Activated CD8-positive, alpha-beta memory T cell treated with anti-CD3 and anti-CD28 coated beads, Interleukin-2, amount 50 U/mL, for 24 hours (primary cell): ENCODE measurements around the gene FBXW11.
A peak's percentile ranks its signal among the peaks of the same experiment; 100 is the strongest.
"Not testable (repeated sequence)": the region's sequence is repeated elsewhere in the genome, so short reads cannot be mapped to it uniquely, and the experiment has no call there.

Experiments used
- DNase-seq: peaks from one replicate; pipeline ENCODE4 v3.0.0-alpha.2; 2020; ENCODE audit errors: extremely low read depth

The FBXW11 gene

DNA sequence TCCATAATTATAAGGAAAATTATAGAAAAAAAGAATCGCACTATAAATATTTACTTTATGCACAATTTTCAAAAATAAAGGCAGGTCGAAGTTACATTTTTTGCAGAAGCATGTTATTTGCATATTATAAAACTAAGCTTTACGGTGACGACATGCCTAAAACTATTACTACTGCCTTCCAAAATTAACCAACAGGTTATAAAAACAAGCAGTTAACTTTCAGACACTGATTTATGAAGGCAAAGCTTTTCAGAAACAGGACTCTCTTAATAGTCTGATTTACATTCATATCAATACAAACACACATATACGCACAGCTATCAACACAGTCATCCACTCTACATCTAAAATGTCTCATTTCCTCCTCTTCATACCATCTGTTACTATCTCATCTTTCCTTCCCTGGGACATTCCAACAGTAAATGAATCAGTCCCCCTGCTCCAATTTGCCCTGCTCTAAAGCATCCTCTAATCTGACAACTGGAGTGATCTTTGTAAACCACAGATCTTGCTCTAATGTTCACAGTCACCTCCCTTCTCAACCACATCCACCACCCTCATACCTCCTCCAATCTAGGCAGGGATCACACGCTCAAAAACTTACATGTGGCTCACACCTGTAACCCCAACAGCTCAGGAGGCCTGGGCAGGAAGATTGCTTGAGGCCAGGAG lies 21.6 kb downstream of the FBXW11 start:
- DNase-seq, result no peak

DNA sequence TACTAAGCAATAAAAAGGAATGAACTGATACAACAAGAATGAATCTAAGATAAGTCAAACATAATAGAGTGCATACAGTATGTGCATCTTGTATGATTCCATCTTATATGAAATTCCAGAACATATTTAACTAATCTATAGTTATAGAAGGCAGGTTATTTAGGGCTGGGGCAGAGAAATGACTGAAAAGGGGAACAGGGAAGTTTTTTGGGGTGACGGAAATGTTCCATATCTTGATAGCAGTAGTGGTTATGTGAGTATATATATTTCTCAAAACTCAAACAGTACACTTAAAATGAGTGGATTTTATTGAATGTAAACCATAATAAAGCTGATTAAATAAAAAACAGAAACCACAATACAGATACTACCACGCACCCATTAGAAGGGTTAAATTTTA lies 24.6 kb downstream of the FBXW11 start:
- DNase-seq, result no peak

GRCh38 chr5:171980792-171981191 lies 25.6 kb downstream of the FBXW11 start:
- DNase-seq, result no peak

GRCh38 chr5:171979606-171980005 lies 26.8 kb downstream of the FBXW11 start:
- DNase-seq, result no peak

DNA sequence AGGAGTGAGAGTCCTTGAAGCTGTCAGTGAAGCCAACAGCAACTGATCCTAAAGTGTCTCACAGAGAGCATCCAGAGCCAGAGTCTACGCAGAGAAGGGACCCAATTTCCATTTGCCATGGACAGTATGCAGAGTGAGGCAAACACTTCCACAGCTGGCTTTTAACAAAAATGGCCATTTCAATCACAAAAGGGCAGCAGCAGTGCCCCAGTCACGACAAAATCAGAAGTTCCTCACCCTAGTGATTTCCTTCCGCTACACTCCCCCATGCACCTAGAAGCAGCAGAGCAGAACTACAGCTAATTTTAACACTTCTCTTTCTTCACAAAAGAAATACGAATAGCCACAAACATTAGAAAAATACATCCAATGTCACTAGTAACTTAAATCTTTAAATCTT lies 27.9 kb downstream of the FBXW11 start:
- no peak for DNase-seq

- no peak for DNase-seq
Observed at GRCh38 chr5:171978016-171978415, 28.4 kb downstream of the FBXW11 start.

- not testable (repeated sequence) for DNase-seq
Observed at GRCh38 chr5:171977244-171977950, 29.0 kb downstream of the FBXW11 start.

DNA sequence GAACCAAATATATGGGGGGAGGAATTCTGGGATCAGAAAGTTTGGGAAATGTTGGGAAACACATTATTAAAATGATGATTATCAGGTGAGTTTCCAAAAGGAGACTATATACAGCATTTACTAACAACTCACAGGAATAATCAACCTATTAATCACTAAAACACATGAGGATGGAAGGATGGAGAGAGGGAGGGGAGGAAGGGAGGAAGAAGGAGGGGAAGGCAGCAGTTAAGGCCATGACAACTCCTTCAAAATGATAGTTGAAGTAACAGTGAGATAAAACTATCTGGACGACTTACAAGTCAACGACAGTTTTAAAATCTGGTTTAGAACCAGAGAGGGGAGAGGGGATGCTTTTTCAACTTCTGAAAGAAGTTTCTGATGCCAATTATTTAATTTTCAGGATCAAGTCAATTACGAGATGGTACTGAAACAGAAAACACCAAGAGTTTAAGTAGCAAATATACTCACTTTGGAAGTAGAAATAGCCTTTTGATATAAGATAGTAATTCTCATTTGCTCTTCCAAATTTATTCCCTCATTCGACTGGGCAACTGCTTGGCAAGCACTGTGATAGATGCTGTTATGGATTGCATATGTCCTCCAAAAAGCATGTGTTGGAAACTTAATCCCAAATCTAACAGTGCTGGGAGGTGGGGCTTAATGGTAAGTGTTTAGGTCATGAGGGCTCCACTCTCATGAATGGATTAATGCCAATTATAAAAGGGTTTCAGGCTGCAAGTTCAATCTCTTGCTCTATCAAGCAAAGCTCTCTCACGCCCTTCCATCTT lies 30.4 kb downstream of the FBXW11 start:
- no peak for DNase-seq

- no peak for DNase-seq
Observed at GRCh38 chr5:171975262-171975876, 31.1 kb downstream of the FBXW11 start.

GRCh38 chr5:171970826-171971225 lies 35.6 kb downstream of the FBXW11 start:
- no peak for DNase-seq

GRCh38 chr5:171969288-171969880 lies 37.1 kb downstream of the FBXW11 start:
- no peak for DNase-seq

GRCh38 chr5:171968531-171968930 lies 37.9 kb downstream of the FBXW11 start:
- DNase-seq, result no peak

- DNase-seq, result no peak
Observed at GRCh38 chr5:171966964-171967363, 39.5 kb downstream of the FBXW11 start.

GRCh38 chr5:171966270-171966669 lies 40.2 kb downstream of the FBXW11 start:
- no peak for DNase-seq

- DNase-seq, result no peak
Observed at GRCh38 chr5:171965745-171966144, 40.7 kb downstream of the FBXW11 start.

DNA sequence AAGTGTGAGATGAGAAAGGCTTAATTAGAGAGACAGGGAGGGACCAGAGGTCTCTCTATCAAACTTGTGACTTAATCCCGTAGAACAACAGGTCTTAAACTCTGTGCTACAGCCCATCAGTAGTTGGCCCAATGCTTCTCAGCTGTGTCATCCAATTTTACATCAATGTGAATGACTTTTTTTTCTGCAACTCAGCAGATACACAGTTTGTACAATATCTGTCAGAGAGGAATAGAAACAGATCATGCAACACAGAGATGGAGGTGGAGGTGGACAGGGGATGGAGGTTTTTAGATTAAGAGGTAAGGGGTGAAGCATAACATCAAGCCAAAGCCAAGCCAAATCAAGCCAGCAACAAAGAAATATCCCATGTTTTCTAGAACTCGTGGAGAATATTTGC lies 43.0 kb downstream of the FBXW11 start:
- DNase-seq, result no peak

DNA sequence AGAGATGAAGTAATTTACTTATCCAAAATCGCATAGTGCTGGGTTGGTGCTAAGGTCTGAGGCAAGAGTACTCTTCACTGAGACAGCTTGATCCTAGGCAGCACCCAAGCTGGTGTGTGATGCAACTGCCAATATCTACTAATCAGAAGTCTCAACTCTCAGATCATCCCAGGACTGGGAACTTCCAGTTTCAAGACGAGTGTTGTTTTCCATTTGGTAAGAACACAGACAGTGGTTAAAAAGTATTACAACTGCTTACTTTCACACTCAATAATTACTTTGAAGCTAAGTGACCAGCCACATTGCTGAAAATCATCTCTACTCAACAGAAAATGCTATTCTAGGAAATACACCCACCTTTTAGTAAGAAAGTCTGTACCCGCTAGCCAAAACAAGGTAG lies 45.3 kb downstream of the FBXW11 start:
- no peak for DNase-seq

GRCh38 chr5:171957591-171958251 lies 48.7 kb downstream of the FBXW11 start:
- peak; percentile 49 for DNase-seq

DNA sequence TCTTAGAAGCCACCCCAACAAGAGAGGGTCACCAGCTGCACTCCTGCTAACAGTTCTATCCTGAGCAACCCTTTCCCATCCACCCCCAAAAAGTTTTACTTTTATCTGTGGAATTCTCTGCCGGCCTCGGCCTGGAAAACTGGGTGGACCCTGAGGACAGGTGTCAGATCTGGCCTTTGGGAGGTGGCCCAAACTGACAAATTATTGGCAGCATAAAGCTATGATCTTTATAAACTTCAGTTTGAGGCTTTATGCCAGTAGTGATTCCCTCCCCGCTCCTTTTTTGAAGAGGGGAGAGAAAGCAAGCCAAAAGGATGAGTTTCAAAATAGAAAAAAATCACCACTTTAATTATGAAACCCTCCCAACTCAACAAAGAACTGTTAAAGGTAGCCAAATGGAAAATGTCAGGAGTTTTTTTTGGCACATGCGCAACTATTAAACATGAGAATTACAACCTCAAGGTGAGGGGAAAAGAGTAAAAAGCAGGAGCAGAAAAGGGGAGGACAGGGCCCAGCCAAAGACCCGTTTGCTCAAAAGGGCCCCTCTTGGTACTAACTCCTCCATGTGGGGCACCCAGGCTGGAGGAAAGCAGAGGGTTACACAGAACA lies 49.4 kb downstream of the FBXW11 start:
- no peak for DNase-seq

- DNase-seq, result no peak
Observed at GRCh38 chr5:171956314-171956713, 50.1 kb downstream of the FBXW11 start.

DNA sequence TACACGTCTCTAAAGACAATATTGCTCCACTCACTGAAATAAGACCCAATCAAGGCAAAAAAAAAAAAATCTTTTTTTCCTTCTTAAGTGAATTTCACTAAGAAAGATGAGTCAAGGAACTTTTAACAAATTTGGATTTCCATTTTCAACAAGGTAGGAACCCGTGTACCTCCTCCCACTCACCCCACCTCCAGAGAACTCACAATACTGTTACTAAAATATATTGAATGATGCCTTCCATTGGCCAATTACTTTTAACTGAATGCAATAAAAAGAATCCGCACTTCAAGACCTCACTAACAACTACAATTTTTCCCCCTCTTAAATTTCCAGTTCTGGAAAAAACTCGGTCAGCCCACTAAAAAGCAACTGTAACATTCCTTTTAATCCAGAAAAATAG lies 50.7 kb downstream of the FBXW11 start:
- no peak for DNase-seq
